HepG2 (cell line): ENCODE data around the gene YAP1. TPM values are rescaled to one million over a fixed set of nuclear protein-coding genes. Genes with fewer than 3 reads are reported as not detected.

ENCODE experiments used
- AHR ChIP-seq: IDR thresholded peaks from 2 replicates; pipeline ENCODE4 v1.6.1; 2018; ENCODE audit warnings: missing genetic modification reagents, missing compliant biosample characterization
- AKAP8 ChIP-seq: sonication (generic); formaldehyde crosslinking; IDR thresholded peaks from 2 replicates; pipeline ENCODE4 v1.5.1; 2020; ENCODE audit warnings: mild to moderate bottlenecking, missing genetic modification reagents
- CREBL2 ChIP-seq: sonication (generic); formaldehyde crosslinking; IDR thresholded peaks from 2 replicates; pipeline ENCODE4 v1.8.1; 2023; ENCODE audit warnings: missing genetic modification reagents, mild to moderate bottlenecking, borderline replicate concordance
- FOXM1 ChIP-seq: sonication (generic); formaldehyde crosslinking; IDR thresholded peaks from 2 replicates; pipeline ENCODE4 v1.5.0; 2020; ENCODE audit warnings: missing genetic modification reagents
- KLF6 ChIP-seq: IDR thresholded peaks from 2 replicates; pipeline ENCODE4 v1.8.0; 2016; ENCODE audit warnings: missing biosample characterization, missing genetic modification reagents
- MAZ ChIP-seq, 2 experiments: sonication (generic) in 1 of 2; formaldehyde crosslinking in 1 of 2; IDR thresholded peaks; 2 replicates each; pipeline versions ENCODE4 v1.5.0 to v1.6.1; 2012 to 2020; ENCODE audit warnings: low read depth in 2 of 2, mild to moderate bottlenecking in 2 of 2, borderline replicate concordance in 1 of 2, improper control_type of control experiment in 1 of 2, low read length in 1 of 2, missing genetic modification reagents in 1 of 2, moderate library complexity in 1 of 2
- PPARG ChIP-seq: conservative IDR thresholded peaks from 2 replicates; pipeline ENCODE4 v1.6.1; 2016; ENCODE audit warnings: missing biosample characterization, missing genetic modification reagents
- SRF ChIP-seq: IDR thresholded peaks from 2 replicates; pipeline ENCODE4 v1.6.1; 2011; ENCODE audit warnings: mild to moderate bottlenecking, low read depth, low read length, moderate library complexity
- TCF12 ChIP-seq, 2 experiments: fragments of 450-650 bp in 1 of 2; sonication (generic) in 1 of 2; formaldehyde crosslinking in 1 of 2; IDR thresholded peaks; 2 replicates each; pipeline versions ENCODE4 v1.6.1 to v1.8.0; 2017 to 2022; ENCODE audit warnings: antibody characterized with exemption in 1 of 2, mild to moderate bottlenecking in 1 of 2, missing genetic modification reagents in 1 of 2, moderate library complexity in 1 of 2
- TEAD2 ChIP-seq: sonication (generic); formaldehyde crosslinking; IDR thresholded peaks from 2 replicates; pipeline ENCODE4 v1.9.0; 2021; ENCODE audit warnings: missing genetic modification reagents
- ZBTB44 ChIP-seq: sonication (generic); formaldehyde crosslinking; IDR thresholded peaks from 2 replicates; pipeline ENCODE4 v1.4.0; 2020; ENCODE audit warnings: missing genetic modification reagents
- ZNF205 ChIP-seq: IDR thresholded peaks from 2 replicates; pipeline ENCODE4 v1.6.1; 2018; ENCODE audit warnings: missing biosample characterization, missing genetic modification reagents
- ZNF282 ChIP-seq: fragments of 450-650 bp; IDR thresholded peaks from 2 replicates; pipeline ENCODE4 v1.6.1; 2018; ENCODE audit not compliant: partially characterized antibody
- ZNF446 ChIP-seq: sonication (generic); formaldehyde crosslinking; IDR thresholded peaks from 2 replicates; pipeline ENCODE4 v1.5.0; 2020; ENCODE audit warnings: mild to moderate bottlenecking, missing genetic modification reagents
- ZNF574 ChIP-seq: sonication (generic); formaldehyde crosslinking; IDR thresholded peaks from 2 replicates; pipeline ENCODE4 v1.4.0; 2020; ENCODE audit warnings: missing genetic modification reagents
- ZNF580 ChIP-seq: IDR thresholded peaks from 2 replicates; pipeline ENCODE4 v1.6.1; 2016; ENCODE audit warnings: low read depth, borderline replicate concordance
- ZNF879 ChIP-seq: sonication (generic); formaldehyde crosslinking; IDR thresholded peaks from 2 replicates; pipeline ENCODE4 v1.8.1; 2023; ENCODE audit warnings: missing genetic modification reagents
- polyA plus RNA-seq, 8 experiments: library from polyadenylated mRNA; depleted of rRNA in 3 of 8; stranded (reverse) in 7 of 8; unstranded in 1 of 8; fragments of >200 nt; fragmentation: Illumina TruSeq in 4 of 8; extraction: Trizol in 4 of 8; gene quantifications; 2 replicates each; pipeline versions ENCODE4 v1.2.1 to v1.2.3, GENCODE V29; 2011 to 2016; ENCODE audit warnings: low read depth in 4 of 8, missing spikeins in 1 of 8, mixed read lengths in 1 of 8; ENCODE audit not compliant: insufficient read depth in 1 of 8
- total RNA-seq, 5 experiments: library from RNA; depleted of rRNA; stranded (reverse); fragments of >200 nt; fragmentation: Illumina TruSeq; extraction: Trizol; gene quantifications; 2 replicates each; pipeline ENCODE4 v1.2.3, GENCODE V29; 2016; ENCODE audit warnings: low read depth in 1 of 5
- TF ChIP-seq, protein P1 (sequence below): sonication (generic); formaldehyde crosslinking; IDR thresholded peaks from 2 replicates; pipeline ENCODE4 v1.4.0; 2020; ENCODE audit warnings: missing genetic modification reagents

The YAP1 gene
- total and polyA plus RNA-seq, 2 of the 13 experiments (the other 11 are each of a cell fraction or from before 2014, with no cell fraction given): 59.5 to 91.0 TPM

- TF ChIP-seq ZNF580 (peak; percentile 83; the same call in 1 of the 2 replicates), AKAP8 (CRISPR knock-in tag) (peak; percentile 92), AHR (CRISPR knock-in tag) (peak; percentile 73; the same call in 1 of the 2 replicates), SRF (no peak), KLF6 (CRISPR knock-in tag) (0 out of 2 replicates have a peak, but pooled peaks have one; percentile 78), CREBL2 (CRISPR knock-in tag) (peak; percentile 62; the same call in 1 of the 2 replicates), TEAD2 (CRISPR knock-in tag) (no peak), FOXM1 (CRISPR knock-in tag) (0 out of 2 replicates have a peak, but pooled peaks have one; percentile 71), ZNF282 (no peak), ZBTB44 (CRISPR knock-in tag) (no peak), ZNF446 (CRISPR knock-in tag) (no peak), ZNF205 (CRISPR knock-in tag) (peak; percentile 67; the same call in 1 of the 2 replicates), ZNF574 (peak; percentile 90), PPARG (peak; percentile 51), ZNF879 (no peak), MAZ (IDR thresholded peaks at IDR 0.05; ENCODE audit: borderline replicate concordance, low read depth, low read length) (no peak), MAZ (CRISPR knock-in tag; IDR thresholded peaks at IDR 0.05; ENCODE audit: low read depth) (peak; percentile 90), TCF12 (IDR thresholded peaks at IDR 0.05) (no peak), TCF12 (CRISPR knock-in tag; IDR thresholded peaks at IDR 0.05) (0 out of 2 replicates have a peak, but pooled peaks have one; percentile 30)
- TF ChIP-seq, protein P1, sequence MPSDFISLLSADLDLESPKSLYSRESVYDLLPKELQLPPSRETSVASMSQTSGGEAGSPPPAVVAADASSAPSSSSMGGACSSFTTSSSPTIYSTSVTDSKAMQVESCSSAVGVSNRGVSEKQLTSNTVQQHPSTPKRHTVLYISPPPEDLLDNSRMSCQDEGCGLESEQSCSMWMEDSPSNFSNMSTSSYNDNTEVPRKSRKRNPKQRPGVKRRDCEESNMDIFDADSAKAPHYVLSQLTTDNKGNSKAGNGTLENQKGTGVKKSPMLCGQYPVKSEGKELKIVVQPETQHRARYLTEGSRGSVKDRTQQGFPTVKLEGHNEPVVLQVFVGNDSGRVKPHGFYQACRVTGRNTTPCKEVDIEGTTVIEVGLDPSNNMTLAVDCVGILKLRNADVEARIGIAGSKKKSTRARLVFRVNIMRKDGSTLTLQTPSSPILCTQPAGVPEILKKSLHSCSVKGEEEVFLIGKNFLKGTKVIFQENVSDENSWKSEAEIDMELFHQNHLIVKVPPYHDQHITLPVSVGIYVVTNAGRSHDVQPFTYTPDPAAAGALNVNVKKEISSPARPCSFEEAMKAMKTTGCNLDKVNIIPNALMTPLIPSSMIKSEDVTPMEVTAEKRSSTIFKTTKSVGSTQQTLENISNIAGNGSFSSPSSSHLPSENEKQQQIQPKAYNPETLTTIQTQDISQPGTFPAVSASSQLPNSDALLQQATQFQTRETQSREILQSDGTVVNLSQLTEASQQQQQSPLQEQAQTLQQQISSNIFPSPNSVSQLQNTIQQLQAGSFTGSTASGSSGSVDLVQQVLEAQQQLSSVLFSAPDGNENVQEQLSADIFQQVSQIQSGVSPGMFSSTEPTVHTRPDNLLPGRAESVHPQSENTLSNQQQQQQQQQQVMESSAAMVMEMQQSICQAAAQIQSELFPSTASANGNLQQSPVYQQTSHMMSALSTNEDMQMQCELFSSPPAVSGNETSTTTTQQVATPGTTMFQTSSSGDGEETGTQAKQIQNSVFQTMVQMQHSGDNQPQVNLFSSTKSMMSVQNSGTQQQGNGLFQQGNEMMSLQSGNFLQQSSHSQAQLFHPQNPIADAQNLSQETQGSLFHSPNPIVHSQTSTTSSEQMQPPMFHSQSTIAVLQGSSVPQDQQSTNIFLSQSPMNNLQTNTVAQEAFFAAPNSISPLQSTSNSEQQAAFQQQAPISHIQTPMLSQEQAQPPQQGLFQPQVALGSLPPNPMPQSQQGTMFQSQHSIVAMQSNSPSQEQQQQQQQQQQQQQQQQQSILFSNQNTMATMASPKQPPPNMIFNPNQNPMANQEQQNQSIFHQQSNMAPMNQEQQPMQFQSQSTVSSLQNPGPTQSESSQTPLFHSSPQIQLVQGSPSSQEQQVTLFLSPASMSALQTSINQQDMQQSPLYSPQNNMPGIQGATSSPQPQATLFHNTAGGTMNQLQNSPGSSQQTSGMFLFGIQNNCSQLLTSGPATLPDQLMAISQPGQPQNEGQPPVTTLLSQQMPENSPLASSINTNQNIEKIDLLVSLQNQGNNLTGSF (CRISPR knock-in tag): no peak
Observed at GRCh38 chr11:102109896-102110760, at the start of gene YAP1 (continued).
